SKM-1 treated with dmso at 0.1 percent for 144 hours (cell line): ENCODE measurements around the gene RPL10A.
"Not testable (repeated sequence)": the region's sequence is repeated elsewhere in the genome, so short reads cannot be mapped to it uniquely, and the experiment has no call there.

ENCODE experiments used
- DNase-seq: peaks from one replicate; lab custom pipeline; 2025; ENCODE audit not compliant: unreplicated experiment; lab: John Stamatoyannopoulos, UW

RPL10A gene

DNA sequence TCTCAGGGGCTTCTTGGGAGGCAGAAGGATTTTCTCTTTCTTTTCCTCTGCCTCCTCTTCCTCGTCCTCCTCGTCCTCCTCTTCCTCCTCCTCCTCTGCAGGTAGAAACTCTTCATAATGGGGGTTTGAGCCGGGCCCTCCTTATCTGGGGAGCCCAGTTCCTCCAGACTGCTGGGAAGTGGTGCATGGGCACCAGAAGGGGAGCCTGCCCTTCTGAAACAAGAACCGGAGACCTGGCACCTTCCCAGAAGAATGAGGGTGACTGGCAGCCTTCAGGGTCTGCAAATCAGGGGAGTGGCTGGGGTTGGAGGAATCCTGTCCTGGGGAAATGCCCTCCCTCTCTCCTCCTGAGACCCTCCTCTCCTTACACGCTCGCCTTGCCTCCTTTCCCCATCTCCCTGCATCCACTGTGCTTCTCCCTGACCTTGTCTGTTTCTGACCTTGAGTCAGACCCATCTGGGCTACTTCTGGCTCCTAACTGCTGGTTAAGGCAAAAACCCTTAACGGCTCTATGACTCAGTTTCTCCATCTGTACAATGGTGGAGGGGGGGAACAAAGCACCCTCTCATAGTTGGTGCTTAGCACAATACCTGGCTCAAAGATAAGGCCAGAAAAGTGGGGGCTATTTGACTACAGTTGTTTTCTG is 42.8 kb downstream of the RPL10A start:
- DNase-seq, result no peak

DNA sequence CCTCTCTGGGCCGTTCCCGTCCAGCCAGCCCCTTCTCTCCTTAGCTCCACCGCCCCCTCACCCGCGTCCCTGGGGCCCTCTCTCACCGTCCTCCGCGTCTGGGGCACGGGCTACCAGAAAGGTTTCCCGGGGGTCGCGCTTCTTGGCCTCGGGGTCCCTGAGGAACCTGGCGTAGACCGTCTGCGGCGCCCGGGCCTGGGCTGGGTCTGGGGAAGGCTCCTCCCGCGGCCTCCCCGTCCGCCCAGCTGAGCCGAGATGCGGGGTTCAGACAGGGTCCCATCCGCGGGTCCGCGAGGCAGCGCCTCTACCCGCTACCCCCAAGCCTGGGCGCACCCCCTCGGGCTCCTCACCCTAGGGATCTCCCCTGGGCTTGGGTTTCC is 43.4 kb downstream of the RPL10A start:
- DNase-seq, result no peak

GRCh38 chr6:35512006-35512405 is 43.8 kb downstream of the RPL10A start:
- DNase-seq, result no peak

GRCh38 chr6:35512740-35513139 is 44.5 kb downstream of the RPL10A start, which contains the start of gene TULP1:
Gene TULP1, minus strand, starts transcription at chr6:35512896. Its CDS starts 38 bp downstream, at chr6:35512858.
- DNase-seq, result no peak

DNA sequence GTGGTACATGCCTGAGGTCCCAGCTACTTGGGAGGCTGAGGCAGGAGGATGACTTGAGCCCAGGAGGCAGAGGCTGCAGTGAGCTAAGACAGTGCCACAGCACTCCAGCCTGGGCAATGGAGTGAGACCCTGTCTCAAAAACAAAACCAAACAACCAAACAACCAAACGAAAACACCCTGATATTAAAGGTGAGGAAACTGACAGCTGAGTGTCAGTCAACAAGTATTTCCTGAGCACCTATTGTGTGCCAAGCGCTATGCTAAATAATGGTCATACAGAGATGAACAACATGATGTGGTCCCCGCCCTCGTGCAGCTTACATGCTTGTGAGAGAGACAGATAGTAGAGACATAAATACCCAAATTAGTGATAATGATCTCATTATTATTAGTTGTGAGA is 46.4 kb downstream of the RPL10A start:
- DNase-seq, result no peak

- not testable (repeated sequence) for DNase-seq
Observed at GRCh38 chr6:35515939-35516338, 47.7 kb downstream of the RPL10A start.

DNA sequence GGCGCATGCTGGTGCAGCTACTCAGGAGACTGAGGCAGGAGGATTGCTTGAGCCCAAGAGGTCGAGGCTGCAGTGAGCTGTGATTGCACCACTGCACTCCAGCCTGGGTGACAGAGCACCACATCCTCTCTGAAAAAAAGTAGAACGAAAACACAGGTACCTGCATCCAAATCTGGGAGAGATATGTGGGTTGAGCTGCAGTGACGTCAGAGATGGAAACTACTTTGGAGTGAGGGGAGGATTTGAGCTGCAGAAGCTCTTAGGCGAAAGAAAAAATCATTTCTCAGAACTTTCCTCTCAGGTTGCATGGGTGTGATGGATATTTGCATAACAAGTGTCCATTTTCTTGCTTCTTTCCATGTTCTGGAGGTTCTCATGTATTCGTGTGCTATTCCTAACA is 48.5 kb downstream of the RPL10A start:
- no peak for DNase-seq

DNA sequence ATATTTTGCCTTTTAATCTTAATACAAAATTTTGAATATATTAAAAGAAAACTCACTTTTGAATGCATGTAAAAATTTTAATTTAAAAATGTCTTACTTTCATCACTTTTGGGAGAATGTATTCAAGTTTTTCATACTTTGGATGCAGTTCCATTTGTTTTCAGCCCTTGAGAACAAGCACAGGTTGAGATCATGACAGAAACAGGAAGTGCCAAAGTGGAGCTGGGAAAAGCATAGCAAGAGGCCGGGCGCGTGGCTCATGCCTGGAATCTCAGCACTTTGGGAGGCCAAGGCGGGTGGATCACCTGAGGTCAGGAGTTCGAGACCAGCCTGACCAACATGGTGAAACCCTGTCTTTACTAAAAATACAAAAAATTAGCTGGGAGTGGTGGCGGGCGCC is 49.8 kb downstream of the RPL10A start:
- DNase-seq, result not testable (repeated sequence)

DNA sequence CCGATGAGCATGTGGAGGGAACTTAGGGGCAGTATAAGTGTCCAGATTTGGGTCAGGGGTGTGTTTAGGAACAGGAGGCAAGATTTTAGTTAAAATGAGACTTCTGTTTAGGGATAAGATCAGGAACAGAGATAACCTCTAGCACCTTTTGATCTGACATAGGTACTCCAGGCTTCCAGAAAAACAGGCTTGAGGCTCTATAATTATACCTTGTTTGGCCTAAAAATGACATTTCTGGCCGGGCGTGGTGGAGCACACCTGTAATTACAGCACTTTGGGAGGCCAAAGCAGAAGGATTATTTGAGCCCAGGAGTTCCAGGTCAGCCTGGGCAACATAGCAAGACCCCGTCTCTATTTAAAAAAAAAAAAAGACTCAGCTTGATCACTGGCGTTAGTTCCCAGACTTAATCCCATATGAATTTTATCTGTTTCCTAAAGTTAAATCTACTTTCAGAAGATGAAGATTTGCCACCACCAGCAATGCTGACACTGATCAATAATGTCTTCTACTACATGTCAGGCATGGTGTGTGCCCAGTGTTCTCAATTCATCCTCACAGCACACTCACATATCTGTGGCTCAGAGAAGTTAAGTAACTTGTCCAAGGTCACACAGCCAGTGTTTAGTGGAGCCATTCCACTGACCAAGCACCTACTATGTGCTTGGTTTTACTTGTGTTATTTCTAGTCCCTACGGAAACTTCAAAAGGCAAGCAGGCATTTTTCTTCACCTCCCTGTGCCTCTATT is 50.5 kb downstream of the RPL10A start:
- DNase-seq, result no peak

DNA sequence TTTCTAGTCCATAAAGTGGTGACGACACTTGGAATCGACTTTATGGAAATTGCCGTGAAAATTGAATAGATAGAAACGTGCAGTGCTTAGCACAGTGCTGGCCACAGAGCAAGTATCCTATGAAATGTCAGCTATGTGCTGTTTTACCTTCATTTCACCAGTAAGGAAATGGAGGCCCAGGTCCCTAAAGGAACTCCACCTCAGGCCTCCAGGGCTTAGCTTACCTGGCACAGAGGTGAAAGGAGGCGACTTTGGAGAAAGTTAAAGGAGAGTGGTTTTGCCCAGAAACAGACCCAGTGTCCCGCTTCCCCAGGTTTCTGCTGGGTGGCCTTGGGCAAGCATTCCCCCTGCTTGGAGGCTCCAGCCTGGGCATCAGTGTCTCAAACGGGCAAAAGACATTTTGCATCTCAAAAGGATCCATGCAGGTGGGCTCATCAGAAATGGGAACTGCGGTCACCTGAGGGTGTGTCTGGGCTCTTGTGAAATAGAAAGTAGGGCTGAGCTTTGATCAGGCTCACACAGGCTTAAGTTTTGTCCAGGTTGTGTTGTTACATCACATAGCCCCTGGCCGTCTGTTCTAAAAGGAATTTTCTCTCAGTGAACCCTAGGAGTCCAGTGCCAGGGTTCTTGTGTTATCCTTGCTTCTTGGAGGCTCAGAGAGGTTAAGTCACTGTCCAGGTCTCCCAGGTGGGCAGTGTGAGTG is 51.3 kb downstream of the RPL10A start:
- no peak for DNase-seq
